Measurements from ENCODE around the gene STIL.
"Not testable (repeated sequence)": the region's sequence is repeated elsewhere in the genome, so short reads cannot be mapped to it uniquely, and the experiment has no call there.

STIL gene

GRCh38 chr1:47313915-47314664 is at the start of gene STIL:
STIL (minus strand) TSS chr1:47314147; CDS start chr1:47310319, 3,828 bp downstream.
- peak; percentile 98 for DNase-seq (ENCODE audit: low spot score)

GRCh38 chr1:47362828-47363227 is 48.9 kb upstream of the STIL start:
- DNase-seq (ENCODE audit: low spot score), result no peak

- DNase-seq (ENCODE audit: low spot score), result no peak
Measured at GRCh38 chr1:47361380-47361779, 47.4 kb upstream of the STIL start.

- no peak for DNase-seq (ENCODE audit: low spot score)
Measured at GRCh38 chr1:47351305-47351704, 37.4 kb upstream of the STIL start.

- no peak for DNase-seq (ENCODE audit: low spot score)
Measured at GRCh38 chr1:47348246-47348645, 34.3 kb upstream of the STIL start.

- no peak for DNase-seq (ENCODE audit: low spot score)
Measured at GRCh38 chr1:47347735-47348134, 33.8 kb upstream of the STIL start.

- not testable (repeated sequence) for DNase-seq (ENCODE audit: low spot score)
Measured at GRCh38 chr1:47346979-47347378, 33.0 kb upstream of the STIL start.

GRCh38 chr1:47340227-47340626 is 26.3 kb upstream of the STIL start:
- DNase-seq (ENCODE audit: low spot score), result no peak

GRCh38 chr1:47338249-47339077 is 24.5 kb upstream of the STIL start:
- DNase-seq (ENCODE audit: low spot score), result no peak

GRCh38 chr1:47337350-47337749 is 23.4 kb upstream of the STIL start:
- no peak for DNase-seq (ENCODE audit: low spot score)

GRCh38 chr1:47334765-47335435 is 21.0 kb upstream of the STIL start:
- no peak for DNase-seq (ENCODE audit: low spot score)

- peak; percentile 82 for DNase-seq (ENCODE audit: low spot score)
Measured at GRCh38 chr1:47333922-47334764, 20.2 kb upstream of the STIL start.

- DNase-seq (ENCODE audit: low spot score), result peak; percentile 89
Measured at GRCh38 chr1:47333578-47333921, 19.6 kb upstream of the STIL start, which contains the start of gene CMPK1. CMPK1 (plus strand) TSS chr1:47333790; CDS start chr1:47333946, 156 bp downstream.

- no peak for DNase-seq (ENCODE audit: low spot score)
Measured at GRCh38 chr1:47332779-47333577, 19.0 kb upstream of the STIL start.

GRCh38 chr1:47331875-47332274 is 17.9 kb upstream of the STIL start:
- no peak for DNase-seq (ENCODE audit: low spot score)

- DNase-seq (ENCODE audit: low spot score), result no peak
Measured at GRCh38 chr1:47330212-47330611, 16.3 kb upstream of the STIL start.

- no peak for DNase-seq (ENCODE audit: low spot score)
Measured at GRCh38 chr1:47328992-47329391, 15.0 kb upstream of the STIL start.

GRCh38 chr1:47326271-47326670 is 12.3 kb upstream of the STIL start:
- DNase-seq (ENCODE audit: low spot score), result no peak

GRCh38 chr1:47325528-47325927 is 11.6 kb upstream of the STIL start:
- DNase-seq (ENCODE audit: low spot score), result peak; percentile 25

- DNase-seq (ENCODE audit: low spot score), result no peak
Measured at GRCh38 chr1:47324682-47325081, 10.7 kb upstream of the STIL start.

- DNase-seq (ENCODE audit: low spot score), result peak; percentile 78
Measured at GRCh38 chr1:47323599-47324031, 9.7 kb upstream of the STIL start.
